Gastroesophageal sphincter (tissue), 4 donors: ENCODE results near the gene USP4. TPM values are rescaled to one million over a fixed set of nuclear protein-coding genes. Genes with fewer than 3 reads are reported as not detected.
A peak's percentile ranks its signal among the peaks of the same experiment; 100 is the strongest.

ENCODE experiments used
- ATAC-seq: fragments of 150-250 bp; one replicate; pipeline ENCODE4 v1.9.1; 2016; ENCODE audit warnings: mild to moderate bottlenecking, moderate library complexity
- H3K27ac ChIP-seq, 4 donors: fragments of 200-600 bp; sonication (generic) in 3 of 4; 1 replicate in 3 of 4; 2 replicates in 1 of 4; pipeline ENCODE4 v1.5.1; 2016 to 2019
- H3K27me3 ChIP-seq: fragments of 200-600 bp; sonication (generic); one replicate; pipeline ENCODE4 v1.5.1; 2019
- H3K36me3 ChIP-seq, 2 donors: fragments of 200-600 bp; sonication (generic); one replicate each; pipeline ENCODE4 v1.5.1; 2019; ENCODE audit warnings: control low read depth in 1 of 2
- H3K4me1 ChIP-seq, 3 donors: fragments of 200-600 bp; sonication (generic); 1 replicate in 2 of 3; 2 replicates in 1 of 3; pipeline ENCODE4 v1.5.1; 2016 to 2019; ENCODE audit warnings: control low read depth in 2 of 3
- H3K4me3 ChIP-seq, 2 donors: fragments of 200-600 bp; sonication (generic); one replicate each; pipeline ENCODE4 v1.5.1; 2019; ENCODE audit warnings: mild to moderate bottlenecking in 1 of 2, moderate library complexity in 1 of 2
- H3K9me3 ChIP-seq, 3 donors: fragments of 200-600 bp; sonication (generic); one replicate each; pipeline ENCODE4 v1.5.1; 2017 to 2019; ENCODE audit warnings: control low read depth in 2 of 3
- EP300 ChIP-seq: sonication (generic); formaldehyde crosslinking; IDR thresholded peaks from one replicate; pipeline ENCODE4 v1.6.1; 2017; ENCODE audit warnings: antibody characterized with exemption, mild to moderate bottlenecking
- POLR2A ChIP-seq, 2 donors: fragments of 450-650 bp; IDR thresholded peaks; one replicate each; pipeline ENCODE4 v1.6.1; 2017; ENCODE audit warnings: antibody characterized with exemption in 2 of 2, mild to moderate bottlenecking in 2 of 2, moderate library complexity in 1 of 2
- POLR2AphosphoS5 ChIP-seq: sonication (generic); formaldehyde crosslinking; IDR thresholded peaks from one replicate; pipeline ENCODE4 v1.6.1; 2017; ENCODE audit warnings: antibody characterized with exemption
- WGBS, 2 donors: methylation state at CpG; one replicate each; pipeline ENCODE4 v1.1.5; 2018; ENCODE audit warnings: low coverage in 1 of 2; 5-methylcytosine and 5-hydroxymethylcytosine counted together
- total RNA-seq, 4 donors: library from RNA; depleted of rRNA; stranded (reverse); fragments of >200 nt; gene quantifications; one replicate each; pipeline ENCODE4 v1.1.0, GENCODE V29; 2016
- TF ChIP-seq, protein P1 (sequence below), 4 experiments: fragments of 200-600 bp in 2 of 4; fragments of 450-650 bp in 2 of 4; sonication (generic) in 1 of 4; IDR thresholded peaks; one replicate each; pipeline ENCODE4 v1.5.1; 2017 to 2019; ENCODE audit warnings: antibody characterized with exemption in 4 of 4, mild to moderate bottlenecking in 2 of 4, moderate library complexity in 2 of 4

The USP4 gene
- total RNA-seq, 4 donors from 2014 or later, result 15.8 to 36.9 (median 29.8) TPM

- Histone ChIP-seq H3K27me3 (no peaks in the 10 kb centered on the region), H3K9me3 (no peaks in the 10 kb centered on the region), H3K4me3 (no peak overlapping the region), H3K27ac (no peak overlapping the region), H3K4me1 (peaks cover 0 to 4% (median 0%) of the 10 kb centered on the region in 3 donors), H3K36me3 (peaks cover 4 to 100% of the 10 kb centered on the region in 2 donors)
- ATAC-seq, result no peak
- WGBS, 2 donors, result 76 to 87% methylated on average over 2 to 3 of the region's 6 CpGs
- no peak for TF ChIP-seq POLR2A (IDR thresholded peaks at IDR 0.05)
Observed at GRCh38 chr3:49283997-49284396, 55.9 kb downstream of the USP4 start.

DNA sequence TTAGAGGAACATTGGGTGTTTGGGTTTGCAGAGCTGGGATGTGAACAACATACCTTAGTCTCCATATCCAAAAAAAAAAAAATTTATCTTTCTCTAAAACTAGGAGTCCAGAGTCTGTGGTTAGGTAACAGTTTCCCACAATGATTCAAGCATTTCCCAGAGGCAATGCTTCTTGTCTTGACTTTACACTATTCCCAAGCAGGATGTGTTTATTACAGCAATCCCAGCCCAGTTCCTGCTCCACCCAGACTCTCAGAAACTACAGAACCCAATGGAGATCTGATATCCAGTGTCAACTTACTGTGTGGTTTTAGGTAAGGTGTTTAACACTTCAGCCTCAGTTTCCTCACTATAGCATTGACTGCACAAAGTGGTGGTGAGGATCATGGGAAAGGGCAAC, 60.5 kb downstream of the USP4 start:
- Histone ChIP-seq H3K9me3 (no peaks in the 10 kb centered on the region), H3K36me3 (peaks cover 0 to 60% of the 10 kb centered on the region in 2 donors), H3K4me1 (peaks cover 6 to 48% (median 11%) of the 10 kb centered on the region in 3 donors), H3K27ac (peak overlapping the region in 3 of 4 donors; percentile 27 to 97 (median 96)), H3K27me3 (no peaks in the 10 kb centered on the region), H3K4me3 (no peak overlapping the region)
- TF ChIP-seq EP300 (no peak), POLR2AphosphoS5 (no peak), POLR2A (IDR thresholded peaks at IDR 0.05) (no peak)
- TF ChIP-seq, protein P1, sequence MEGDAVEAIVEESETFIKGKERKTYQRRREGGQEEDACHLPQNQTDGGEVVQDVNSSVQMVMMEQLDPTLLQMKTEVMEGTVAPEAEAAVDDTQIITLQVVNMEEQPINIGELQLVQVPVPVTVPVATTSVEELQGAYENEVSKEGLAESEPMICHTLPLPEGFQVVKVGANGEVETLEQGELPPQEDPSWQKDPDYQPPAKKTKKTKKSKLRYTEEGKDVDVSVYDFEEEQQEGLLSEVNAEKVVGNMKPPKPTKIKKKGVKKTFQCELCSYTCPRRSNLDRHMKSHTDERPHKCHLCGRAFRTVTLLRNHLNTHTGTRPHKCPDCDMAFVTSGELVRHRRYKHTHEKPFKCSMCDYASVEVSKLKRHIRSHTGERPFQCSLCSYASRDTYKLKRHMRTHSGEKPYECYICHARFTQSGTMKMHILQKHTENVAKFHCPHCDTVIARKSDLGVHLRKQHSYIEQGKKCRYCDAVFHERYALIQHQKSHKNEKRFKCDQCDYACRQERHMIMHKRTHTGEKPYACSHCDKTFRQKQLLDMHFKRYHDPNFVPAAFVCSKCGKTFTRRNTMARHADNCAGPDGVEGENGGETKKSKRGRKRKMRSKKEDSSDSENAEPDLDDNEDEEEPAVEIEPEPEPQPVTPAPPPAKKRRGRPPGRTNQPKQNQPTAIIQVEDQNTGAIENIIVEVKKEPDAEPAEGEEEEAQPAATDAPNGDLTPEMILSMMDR (IDR thresholded peaks at IDR 0.05), result no peak
- ATAC-seq, result no peak

DNA sequence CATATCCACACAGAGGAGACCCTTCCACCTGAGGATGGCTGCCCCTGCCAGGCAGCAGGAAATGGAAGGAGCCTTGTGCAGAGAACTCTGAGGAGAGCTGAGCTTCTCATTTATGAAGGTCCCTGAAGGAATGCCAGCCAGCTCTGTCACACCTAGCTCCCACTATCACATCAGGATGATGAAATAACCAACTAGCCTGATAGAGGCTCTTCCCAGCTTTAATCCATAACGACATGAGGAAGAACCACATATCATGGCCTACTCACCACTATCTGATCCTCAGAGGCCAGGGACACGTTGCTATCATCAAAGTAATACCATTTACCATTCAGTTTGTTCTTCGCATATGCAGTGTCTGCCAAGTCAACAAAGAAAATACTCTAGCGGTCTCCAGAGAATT, 61.3 kb downstream of the USP4 start:
- H3K9me3 ChIP-seq, result no peaks in the 10 kb centered on the region
- no peak for ATAC-seq
- H3K27ac ChIP-seq, result peak overlapping the region in 3 of 4 donors; percentile 92 to 97 (median 96)
- peaks cover 6 to 48% (median 11%) of the 10 kb centered on the region in 3 donors for H3K4me1 ChIP-seq
- no peaks in the 10 kb centered on the region for H3K27me3 ChIP-seq
- peaks cover 0 to 52% of the 10 kb centered on the region in 2 donors for H3K36me3 ChIP-seq
- WGBS, 2 donors, result 54 to 75% methylated on average over 3 to 4 of the region's 4 CpGs
- no peak overlapping the region for H3K4me3 ChIP-seq
- TF ChIP-seq, protein P1 (IDR thresholded peaks at IDR 0.05), result no peak
- TF ChIP-seq POLR2A (IDR thresholded peaks at IDR 0.05), result no peak
- TF ChIP-seq EP300, result no peak
- TF ChIP-seq POLR2AphosphoS5, result no peak

DNA sequence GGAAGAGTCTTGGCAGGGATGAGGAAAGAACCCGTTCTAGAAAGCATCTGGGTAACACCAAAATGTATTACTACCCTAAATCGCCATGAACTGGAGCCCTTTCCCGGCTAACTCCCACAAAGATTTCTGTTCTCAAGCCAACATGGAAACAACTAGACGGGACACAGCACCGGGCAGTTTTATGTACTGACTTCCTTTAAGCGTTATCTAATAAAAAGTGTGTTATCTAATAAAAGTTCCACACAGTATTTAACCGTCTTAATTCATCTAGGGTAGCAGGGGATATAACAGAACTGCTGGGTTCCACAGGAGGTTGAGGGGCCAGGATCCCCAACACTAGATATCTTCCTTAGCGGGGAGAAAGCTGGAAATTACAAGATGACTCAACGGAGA, 62.5 kb downstream of the USP4 start:
- peaks cover 6 to 48% (median 11%) of the 10 kb centered on the region in 3 donors for H3K4me1 ChIP-seq

GRCh38 chr3:49276475-49277382, 63.1 kb downstream of the USP4 start, which contains the start of gene C3orf62:
C3orf62 (minus strand) TSS chr3:49277232; CDS start chr3:49276872, 360 bp downstream.
- H3K27me3 ChIP-seq, result no peaks in the 10 kb centered on the region
- peak within 1 kb of the TSS; percentile 49 to 61 for H3K4me3 ChIP-seq
- 0 to 2% methylated on average over 6 to 7 of the region's 51 CpGs for WGBS, 2 donors
- peaks cover 0 to 33% of the 10 kb centered on the region in 2 donors for H3K36me3 ChIP-seq
- ATAC-seq, result peak; percentile 95
- H3K4me1 ChIP-seq, result peaks cover 6 to 48% (median 11%) of the 10 kb centered on the region in 3 donors
- peak within 1 kb of the TSS; percentile 91 to 97 (median 94) for H3K27ac ChIP-seq
- H3K9me3 ChIP-seq, result no peaks in the 10 kb centered on the region
- peak; percentile 79 for TF ChIP-seq POLR2AphosphoS5
- peak; percentile 49 to 61 for TF ChIP-seq POLR2A (IDR thresholded peaks at IDR 0.05)
- TF ChIP-seq, protein P1 (IDR thresholded peaks at IDR 0.05), result no peak

More for the DNA sequence above, 62.5 kb downstream of the USP4 start:
- no peak for TF ChIP-seq POLR2AphosphoS5
- TF ChIP-seq EP300, result no peak
- TF ChIP-seq, protein P1 (IDR thresholded peaks at IDR 0.05), result no peak
- TF ChIP-seq POLR2A (IDR thresholded peaks at IDR 0.05), result no peak
- peak overlapping the region; percentile 91 to 97 (median 94) for H3K27ac ChIP-seq
- 8 to 20% methylated on average over 9 of the region's 9 CpGs for WGBS, 2 donors
- ATAC-seq, result peak; percentile 4
- H3K9me3 ChIP-seq, result no peaks in the 10 kb centered on the region
- H3K4me3 ChIP-seq, result peak overlapping the region; percentile 49 to 61
- H3K36me3 ChIP-seq, result peaks cover 0 to 40% of the 10 kb centered on the region in 2 donors
- H3K27me3 ChIP-seq, result no peaks in the 10 kb centered on the region
